Measurements from ENCODE around the gene CMYA5.

DNA sequence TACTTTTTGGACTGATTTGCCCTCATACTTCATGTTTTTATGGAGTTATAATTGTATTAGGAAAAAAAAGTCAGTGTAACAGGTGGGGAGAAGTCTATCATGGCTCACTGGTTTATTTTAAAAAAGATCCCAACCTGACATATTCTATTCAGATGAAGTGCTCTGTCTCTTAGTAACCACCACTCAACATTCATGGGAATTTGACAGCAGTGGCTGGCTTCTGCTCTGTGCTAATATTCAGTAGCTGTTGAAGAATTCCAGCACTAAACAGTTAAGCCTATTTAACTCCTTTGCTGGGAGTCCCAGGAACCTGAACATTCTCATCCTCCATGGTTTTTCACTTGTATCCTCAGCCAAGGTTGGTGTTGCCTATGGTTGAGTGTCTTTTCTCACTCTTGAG lies 23.1 kb downstream of the CMYA5 start:
- no peak for TF ChIP-seq EZH2 (IDR thresholded peaks at IDR 0.05; ENCODE audit: low read length, unreplicated experiment)
- TF ChIP-seq, protein P1, sequence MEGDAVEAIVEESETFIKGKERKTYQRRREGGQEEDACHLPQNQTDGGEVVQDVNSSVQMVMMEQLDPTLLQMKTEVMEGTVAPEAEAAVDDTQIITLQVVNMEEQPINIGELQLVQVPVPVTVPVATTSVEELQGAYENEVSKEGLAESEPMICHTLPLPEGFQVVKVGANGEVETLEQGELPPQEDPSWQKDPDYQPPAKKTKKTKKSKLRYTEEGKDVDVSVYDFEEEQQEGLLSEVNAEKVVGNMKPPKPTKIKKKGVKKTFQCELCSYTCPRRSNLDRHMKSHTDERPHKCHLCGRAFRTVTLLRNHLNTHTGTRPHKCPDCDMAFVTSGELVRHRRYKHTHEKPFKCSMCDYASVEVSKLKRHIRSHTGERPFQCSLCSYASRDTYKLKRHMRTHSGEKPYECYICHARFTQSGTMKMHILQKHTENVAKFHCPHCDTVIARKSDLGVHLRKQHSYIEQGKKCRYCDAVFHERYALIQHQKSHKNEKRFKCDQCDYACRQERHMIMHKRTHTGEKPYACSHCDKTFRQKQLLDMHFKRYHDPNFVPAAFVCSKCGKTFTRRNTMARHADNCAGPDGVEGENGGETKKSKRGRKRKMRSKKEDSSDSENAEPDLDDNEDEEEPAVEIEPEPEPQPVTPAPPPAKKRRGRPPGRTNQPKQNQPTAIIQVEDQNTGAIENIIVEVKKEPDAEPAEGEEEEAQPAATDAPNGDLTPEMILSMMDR (conservative IDR thresholded peaks at IDR 0.05; ENCODE audit: low read depth, low read length) = no peak
